Thyroid gland (tissue), 4 donors: ENCODE measurements around the gene CALCOCO2.

Experiments used
- CTCF ChIP-seq, 6 experiments: fragments of 200-600 bp in 3 of 6; fragments of 450-650 bp in 3 of 6; sonication (generic) in 3 of 6; IDR thresholded peaks; one replicate each; pipeline ENCODE4 v1.5.1; 2016 to 2019; ENCODE audit warnings: antibody characterized with exemption in 6 of 6, mild to moderate bottlenecking in 2 of 6, inconsistent platforms in 1 of 6, moderate library complexity in 1 of 6
- POLR2A ChIP-seq, 2 donors: fragments of 450-650 bp; IDR thresholded peaks; one replicate each; pipeline ENCODE4 v1.6.1; 2017; ENCODE audit warnings: antibody characterized with exemption in 2 of 2, mild to moderate bottlenecking in 2 of 2, moderate library complexity in 1 of 2

- no peak for TF ChIP-seq CTCF (IDR thresholded peaks at IDR 0.05)
- no peak for TF ChIP-seq POLR2A (IDR thresholded peaks at IDR 0.05)
Measured at GRCh38 chr17:48790607-48791127, 40.2 kb upstream of the CALCOCO2 start.
